GM12801 (cell line): ENCODE measurements around the gene TKTL1.

Experiments
- TF ChIP-seq, protein P1 (sequence below): IDR thresholded peaks from one replicate; pipeline ENCODE4 v1.5.1; 2011; ENCODE audit warnings: control low read depth; ENCODE audit not compliant: insufficient read length; ENCODE audit errors: extremely low read depth

TKTL1 gene

GRCh38 chrX:154322890-154323289 lies 27.3 kb downstream of the TKTL1 start:
- TF ChIP-seq, protein P1, sequence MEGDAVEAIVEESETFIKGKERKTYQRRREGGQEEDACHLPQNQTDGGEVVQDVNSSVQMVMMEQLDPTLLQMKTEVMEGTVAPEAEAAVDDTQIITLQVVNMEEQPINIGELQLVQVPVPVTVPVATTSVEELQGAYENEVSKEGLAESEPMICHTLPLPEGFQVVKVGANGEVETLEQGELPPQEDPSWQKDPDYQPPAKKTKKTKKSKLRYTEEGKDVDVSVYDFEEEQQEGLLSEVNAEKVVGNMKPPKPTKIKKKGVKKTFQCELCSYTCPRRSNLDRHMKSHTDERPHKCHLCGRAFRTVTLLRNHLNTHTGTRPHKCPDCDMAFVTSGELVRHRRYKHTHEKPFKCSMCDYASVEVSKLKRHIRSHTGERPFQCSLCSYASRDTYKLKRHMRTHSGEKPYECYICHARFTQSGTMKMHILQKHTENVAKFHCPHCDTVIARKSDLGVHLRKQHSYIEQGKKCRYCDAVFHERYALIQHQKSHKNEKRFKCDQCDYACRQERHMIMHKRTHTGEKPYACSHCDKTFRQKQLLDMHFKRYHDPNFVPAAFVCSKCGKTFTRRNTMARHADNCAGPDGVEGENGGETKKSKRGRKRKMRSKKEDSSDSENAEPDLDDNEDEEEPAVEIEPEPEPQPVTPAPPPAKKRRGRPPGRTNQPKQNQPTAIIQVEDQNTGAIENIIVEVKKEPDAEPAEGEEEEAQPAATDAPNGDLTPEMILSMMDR, result no peak

DNA sequence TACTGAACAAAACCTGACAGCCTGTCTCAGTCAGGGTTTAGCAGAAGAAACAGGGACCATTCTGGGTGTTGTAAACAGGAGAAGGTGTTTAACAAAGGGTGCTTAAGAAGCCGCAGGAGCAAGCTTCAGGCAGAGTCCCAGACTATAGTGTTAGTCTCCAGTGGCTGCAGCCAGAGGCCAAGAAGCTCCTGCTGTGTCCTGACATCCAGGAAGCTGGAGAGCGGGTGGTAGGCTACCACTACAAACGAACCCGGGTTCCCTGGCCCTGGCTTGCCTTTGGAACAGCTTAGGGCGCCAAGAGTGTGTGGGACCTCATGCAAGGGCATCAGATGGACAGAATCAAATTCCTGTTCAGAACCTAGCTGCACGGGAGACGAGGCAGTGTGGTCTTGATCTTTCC lies 27.9 kb downstream of the TKTL1 start:
- TF ChIP-seq, protein P1, result no peak

GRCh38 chrX:154325541-154325940 lies 29.9 kb downstream of the TKTL1 start:
- TF ChIP-seq, protein P1, result no peak

GRCh38 chrX:154327038-154327820 lies 31.6 kb downstream of the TKTL1 start:
- TF ChIP-seq, protein P1, result no peak

DNA sequence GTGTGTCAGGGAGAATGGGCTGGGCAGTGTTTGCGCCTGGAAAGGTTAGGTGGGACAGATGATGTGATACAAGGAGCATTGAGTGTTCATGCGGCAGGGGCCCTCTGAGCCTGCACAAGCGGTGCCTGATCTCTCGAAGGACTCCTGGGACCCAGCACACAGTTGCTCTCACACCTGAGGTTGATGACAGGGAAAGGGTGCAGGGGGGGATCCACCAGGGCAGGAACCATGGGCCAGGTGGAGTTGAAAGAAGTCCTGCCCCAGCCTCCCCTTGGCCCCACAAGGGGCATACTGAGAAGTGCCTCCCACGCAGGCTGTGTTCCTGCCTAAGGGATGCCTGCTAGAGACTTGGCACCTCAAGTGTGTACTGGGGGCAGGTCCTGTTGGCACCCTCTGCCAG lies 33.1 kb downstream of the TKTL1 start:
- TF ChIP-seq, protein P1, result no peak

DNA sequence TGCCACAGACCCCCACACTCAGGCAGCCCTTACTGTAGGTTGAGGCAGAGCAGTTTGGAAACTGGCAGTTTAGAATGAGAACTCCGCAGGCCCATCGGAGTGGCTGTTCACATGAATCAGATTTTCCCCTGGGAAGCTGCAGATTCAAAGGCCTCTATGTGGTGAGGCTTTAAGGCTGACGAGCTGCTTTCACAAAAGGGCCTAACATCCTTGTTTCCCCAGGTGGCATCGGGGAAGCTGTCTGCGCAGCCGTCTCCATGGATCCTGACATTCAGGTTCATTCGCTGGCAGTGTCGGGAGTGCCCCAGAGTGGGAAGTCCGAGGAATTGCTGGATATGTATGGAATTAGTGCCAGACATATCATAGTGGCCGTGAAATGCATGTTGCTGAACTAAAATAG lies 33.7 kb downstream of the TKTL1 start:
- TF ChIP-seq, protein P1, result no peak

GRCh38 chrX:154332561-154332960 lies 37.0 kb downstream of the TKTL1 start:
- TF ChIP-seq, protein P1, result no peak
